MCF 10A (cell line): Measurements from ENCODE around the gene PLEKHA3. TPM values are rescaled to one million over a fixed set of nuclear protein-coding genes. Genes with fewer than 3 reads are reported as not detected.

Experiments
- BruUV-seq: library from RNA; stranded (reverse); fragments of 400-500 nt; replicated peaks from 2 replicates; lab custom pipeline; 2021; lab: Mats Ljungman, UMichigan
- CTCF ChIA-PET: fragments of 300-600 bp; sonication (Branson Sonifier 250); formaldehyde crosslinking; extraction: SDS; loops from one replicate; lab custom pipeline; 2021; ENCODE audit warnings: antibody characterized with exemption, inconsistent platforms; lab: Yijun Ruan, JAX
- POLR2A ChIA-PET: fragments of 300-600, 350-650 bp; sonication (Branson Sonifier 250); formaldehyde crosslinking; extraction: SDS; loops from one replicate; lab custom pipeline; 2020; ENCODE audit warnings: antibody characterized with exemption, inconsistent platforms; lab: Yijun Ruan, JAX
- DNase-seq: peaks from one replicate; pipeline ENCODE4 v3.0.0-alpha.2; 2018; ENCODE audit not compliant: unreplicated experiment
- H3K27ac Mint-ChIP-seq: one replicate; pipeline ENCODE4 v1.8.0; 2022; ENCODE audit warnings: mild to moderate bottlenecking, low read depth, mixed read lengths; ENCODE audit not compliant: unreplicated experiment
- H3K27me3 Mint-ChIP-seq: one replicate; pipeline ENCODE4 v1.8.0; 2022; ENCODE audit warnings: mixed read lengths; ENCODE audit not compliant: insufficient read depth, unreplicated experiment
- H3K36me3 Mint-ChIP-seq: one replicate; pipeline ENCODE4 v1.8.0; 2022; ENCODE audit warnings: mild to moderate bottlenecking, moderate library complexity, mixed read lengths; ENCODE audit not compliant: insufficient read depth, unreplicated experiment
- H3K4me1 Mint-ChIP-seq: one replicate; pipeline ENCODE4 v1.8.0; 2022; ENCODE audit warnings: mixed read lengths; ENCODE audit not compliant: insufficient read depth, unreplicated experiment
- H3K4me3 Mint-ChIP-seq: one replicate; pipeline ENCODE4 v1.8.0; 2022; ENCODE audit warnings: mild to moderate bottlenecking, moderate library complexity, mixed read lengths; ENCODE audit not compliant: unreplicated experiment
- H3K9me3 Mint-ChIP-seq: one replicate; pipeline ENCODE4 v1.8.0; 2022; ENCODE audit warnings: mixed read lengths; ENCODE audit not compliant: unreplicated experiment
- intact Hi-C: fragments of 100-400 bp; cut with micrococcal nuclease; formaldehyde crosslinking; loops from 2 replicates; pipeline ENCODE4 v1.14.1; 2022
- total RNA-seq: library from RNA; stranded (reverse); gene quantifications from 2 replicates; pipeline ENCODE4 v1.2.3, GENCODE V29; 2022
- TF ChIP-seq, protein P1 (sequence below): fragments of 200-600 bp; IDR thresholded peaks from one replicate; pipeline ENCODE4 v1.8.0; 2022; ENCODE audit warnings: antibody characterized with exemption, mild to moderate bottlenecking; ENCODE audit not compliant: unreplicated experiment

The PLEKHA3 gene
- total RNA-seq, 1 experiment from 2014 or later = 29.8 TPM

DNA sequence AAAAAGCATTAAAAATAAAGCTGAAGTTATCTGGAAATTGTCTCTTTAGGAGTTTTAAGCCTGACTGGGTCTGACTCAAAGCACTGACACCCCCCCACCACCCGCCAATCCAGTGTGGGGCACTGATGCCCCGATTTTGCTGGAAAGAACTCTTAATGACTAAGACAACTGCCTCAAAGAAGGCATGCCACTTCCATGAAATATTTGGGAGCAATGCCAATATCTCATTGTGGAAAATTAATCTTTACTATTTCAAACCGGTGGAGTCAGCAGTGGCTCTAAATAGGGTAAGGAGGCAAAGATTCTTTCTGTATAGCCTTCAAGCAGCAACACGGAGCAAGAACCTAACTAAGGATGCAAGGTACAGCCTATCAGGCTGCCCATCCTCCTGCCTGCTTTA, 6.3 kb upstream of the PLEKHA3 start:
- peak; percentile 24 for DNase-seq
- TF ChIP-seq, protein P1, sequence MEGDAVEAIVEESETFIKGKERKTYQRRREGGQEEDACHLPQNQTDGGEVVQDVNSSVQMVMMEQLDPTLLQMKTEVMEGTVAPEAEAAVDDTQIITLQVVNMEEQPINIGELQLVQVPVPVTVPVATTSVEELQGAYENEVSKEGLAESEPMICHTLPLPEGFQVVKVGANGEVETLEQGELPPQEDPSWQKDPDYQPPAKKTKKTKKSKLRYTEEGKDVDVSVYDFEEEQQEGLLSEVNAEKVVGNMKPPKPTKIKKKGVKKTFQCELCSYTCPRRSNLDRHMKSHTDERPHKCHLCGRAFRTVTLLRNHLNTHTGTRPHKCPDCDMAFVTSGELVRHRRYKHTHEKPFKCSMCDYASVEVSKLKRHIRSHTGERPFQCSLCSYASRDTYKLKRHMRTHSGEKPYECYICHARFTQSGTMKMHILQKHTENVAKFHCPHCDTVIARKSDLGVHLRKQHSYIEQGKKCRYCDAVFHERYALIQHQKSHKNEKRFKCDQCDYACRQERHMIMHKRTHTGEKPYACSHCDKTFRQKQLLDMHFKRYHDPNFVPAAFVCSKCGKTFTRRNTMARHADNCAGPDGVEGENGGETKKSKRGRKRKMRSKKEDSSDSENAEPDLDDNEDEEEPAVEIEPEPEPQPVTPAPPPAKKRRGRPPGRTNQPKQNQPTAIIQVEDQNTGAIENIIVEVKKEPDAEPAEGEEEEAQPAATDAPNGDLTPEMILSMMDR = no peak
- POLR2A ChIA-PET = interaction anchor here (0.5 to 4.4 kb wide), 4 partner anchors 19 to 104 kb away, joined by 3 to 27 read pairs (median 8); partner anchors contain the start of genes PJVK and PRKRA
- no peaks in the 10 kb centered on the region for H3K9me3 Mint-ChIP-seq
- H3K4me1 Mint-ChIP-seq = peaks cover 4% of the 10 kb centered on the region
- no peak overlapping the region for H3K4me3 Mint-ChIP-seq
- CTCF ChIA-PET = interaction anchor here (0.6 to 1.0 kb wide), 3 partner anchors 16 to 265 kb away, joined by 3 to 4 read pairs (median 3); no protein-coding TSS in a partner anchor
- peaks cover 5% of the 10 kb centered on the region for H3K36me3 Mint-ChIP-seq
- H3K27ac Mint-ChIP-seq = no peak overlapping the region
- intact Hi-C loops = no loop called here
- no TSS peak for BruUV-seq
- no peaks in the 10 kb centered on the region for H3K27me3 Mint-ChIP-seq

DNA sequence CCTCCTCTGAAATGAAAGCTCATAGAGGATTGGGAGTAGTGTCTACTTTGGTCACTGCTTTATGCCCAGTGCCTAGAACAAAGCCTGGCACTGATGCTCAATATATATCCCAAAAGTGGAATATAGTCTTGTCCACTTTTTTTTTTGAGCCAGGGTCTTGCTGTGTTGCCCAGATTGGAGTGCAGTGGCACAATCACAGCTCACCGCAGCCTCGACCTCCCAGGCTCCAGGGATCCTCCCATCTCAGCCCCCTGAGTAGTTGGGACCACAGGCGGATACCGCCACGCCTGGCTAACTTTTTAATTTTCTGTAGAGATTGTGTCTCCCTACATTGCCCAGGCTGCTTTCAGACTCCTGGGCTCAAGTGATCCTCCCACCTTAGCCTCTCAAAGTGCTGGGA, 5.7 kb upstream of the PLEKHA3 start:
- Mint-ChIP-seq H3K4me1 (peaks cover 4% of the 10 kb centered on the region), H3K4me3 (no peak overlapping the region), H3K27ac (no peak overlapping the region), H3K27me3 (no peaks in the 10 kb centered on the region), H3K36me3 (no peaks in the 10 kb centered on the region), H3K9me3 (no peaks in the 10 kb centered on the region)
- TF ChIP-seq, protein P1 = no peak
- intact Hi-C loops = no loop called here
- DNase-seq = no peak
- BruUV-seq = no TSS peak
- ChIA-PET CTCF (interaction anchor here (0.6 to 1.2 kb wide), 4 partner anchors 15 to 364 kb away, joined by 3 to 4 read pairs (median 4); no protein-coding TSS in a partner anchor), POLR2A (interaction anchor here (0.8 to 4.4 kb wide), 2 partner anchors 24 to 153 kb away, joined by 7 to 27 read pairs; partner anchors contain the start of genes PJVK and PRKRA)

DNA sequence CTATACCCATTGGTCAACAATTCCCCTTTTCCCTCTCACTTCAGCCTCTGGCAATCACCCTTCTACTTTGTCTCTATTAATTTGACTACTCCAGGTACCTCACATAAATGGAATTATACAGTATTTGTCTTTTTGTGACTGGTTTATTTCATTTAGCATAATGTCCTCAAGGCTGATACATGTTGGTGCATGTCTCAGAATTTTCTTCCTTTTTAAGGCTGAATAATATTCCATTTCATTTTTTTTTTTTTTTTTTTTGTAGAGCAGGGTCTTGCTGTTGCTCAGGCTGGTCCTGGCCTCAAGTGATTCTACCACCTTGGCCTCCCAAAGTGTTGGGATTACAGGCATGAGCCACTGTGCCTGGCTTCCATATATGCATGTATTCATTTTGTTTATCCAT, 3.8 kb upstream of the PLEKHA3 start:
- DNase-seq = no peak
- ChIA-PET POLR2A (interaction anchor here (4.4 kb wide), 1 partner anchor 26 kb away, joined by 27 read pairs; the partner anchor contains the start of genes PJVK and PRKRA), CTCF (no interaction called here)
- intact Hi-C loops = no loop called here
- no peak overlapping the region for H3K27ac Mint-ChIP-seq
- H3K27me3 Mint-ChIP-seq = no peaks in the 10 kb centered on the region
- H3K9me3 Mint-ChIP-seq = no peaks in the 10 kb centered on the region
- TF ChIP-seq, protein P1 = no peak
- BruUV-seq = no TSS peak
- peaks cover 7% of the 10 kb centered on the region for H3K4me1 Mint-ChIP-seq
- no peak overlapping the region for H3K4me3 Mint-ChIP-seq
- H3K36me3 Mint-ChIP-seq = peaks cover 8% of the 10 kb centered on the region

DNA sequence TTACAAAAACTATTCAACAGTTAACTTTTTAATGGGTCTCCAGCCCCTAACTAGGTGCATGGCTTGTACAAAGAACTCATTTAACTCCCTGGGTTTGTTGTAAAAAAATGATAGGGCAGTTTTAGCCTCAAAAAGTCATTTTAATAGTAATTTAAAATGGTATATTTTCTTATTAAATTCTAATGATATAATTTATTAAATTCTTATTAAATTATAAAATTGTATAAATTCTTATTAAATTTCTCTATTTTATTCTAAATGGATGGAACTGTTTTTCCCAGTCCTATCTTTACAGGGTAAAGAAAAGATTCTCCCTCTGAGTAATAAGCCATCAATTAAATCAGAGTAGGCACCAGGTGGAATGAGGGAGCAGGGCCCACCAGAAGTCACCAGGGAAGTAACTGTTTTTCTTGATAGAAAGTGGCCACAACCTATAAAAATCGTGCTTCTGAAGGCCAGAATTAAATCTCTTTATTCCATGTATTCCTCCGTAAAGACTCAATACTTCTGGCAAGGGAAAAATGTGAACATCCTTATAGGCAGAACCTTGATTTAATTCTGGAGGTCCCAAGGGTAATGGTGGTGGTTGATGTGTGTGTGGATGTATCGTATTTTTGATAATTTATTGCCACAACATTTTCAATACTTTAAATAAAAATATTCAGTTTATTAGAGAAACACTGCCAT, 2.7 kb upstream of the PLEKHA3 start:
- POLR2A ChIA-PET = interaction anchor here (0.7 to 4.4 kb wide), 2 partner anchors 27 to 58 kb away, joined by 4 to 27 read pairs; partner anchors contain the start of genes PJVK and PRKRA
- DNase-seq = no peak
- H3K4me1 Mint-ChIP-seq = peaks cover 16% of the 10 kb centered on the region

More for the DNA sequence above, 2.7 kb upstream of the PLEKHA3 start:
- intact Hi-C loops = no loop called here
- no TSS peak for BruUV-seq
- H3K36me3 Mint-ChIP-seq = peaks cover 9% of the 10 kb centered on the region
- H3K27ac Mint-ChIP-seq = peak overlapping the region; percentile 99
- no peaks in the 10 kb centered on the region for H3K27me3 Mint-ChIP-seq
- H3K4me3 Mint-ChIP-seq = peak overlapping the region; percentile 96
- CTCF ChIA-PET = interaction anchor here (1.0 kb wide), 1 partner anchor 46 kb away, joined by 4 read pairs; no protein-coding TSS in a partner anchor
- TF ChIP-seq, protein P1 = no peak
- no peaks in the 10 kb centered on the region for H3K9me3 Mint-ChIP-seq
